Measurements from ENCODE around the gene BCR. TPM values are rescaled to one million over a fixed set of nuclear protein-coding genes. Genes with fewer than 3 reads are reported as not detected.

The BCR gene
- total and polyA plus RNA-seq, 2 of the 13 experiments (the other 11 are each of a cell fraction or from before 2014, with no cell fraction given): 19.9 to 33.6 TPM

DNA sequence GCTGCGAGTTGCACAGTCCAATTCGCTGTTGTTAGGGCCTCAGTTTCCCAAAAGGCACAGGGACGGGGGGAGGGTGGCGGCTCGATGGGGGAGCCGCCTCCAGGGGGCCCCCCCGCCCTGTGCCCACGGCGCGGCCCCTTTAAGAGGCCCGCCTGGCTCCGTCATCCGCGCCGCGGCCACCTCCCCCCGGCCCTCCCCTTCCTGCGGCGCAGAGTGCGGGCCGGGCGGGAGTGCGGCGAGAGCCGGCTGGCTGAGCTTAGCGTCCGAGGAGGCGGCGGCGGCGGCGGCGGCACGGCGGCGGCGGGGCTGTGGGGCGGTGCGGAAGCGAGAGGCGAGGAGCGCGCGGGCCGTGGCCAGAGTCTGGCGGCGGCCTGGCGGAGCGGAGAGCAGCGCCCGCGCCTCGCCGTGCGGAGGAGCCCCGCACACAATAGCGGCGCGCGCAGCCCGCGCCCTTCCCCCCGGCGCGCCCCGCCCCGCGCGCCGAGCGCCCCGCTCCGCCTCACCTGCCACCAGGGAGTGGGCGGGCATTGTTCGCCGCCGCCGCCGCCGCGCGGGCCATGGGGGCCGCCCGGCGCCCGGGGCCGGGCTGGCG is at the start of gene BCR (continued):
- TF ChIP-seq ZNF746 (CRISPR knock-in tag; IDR thresholded peaks at IDR 0.05) (no peak), NFIC (IDR thresholded peaks at IDR 0.05; ENCODE audit: low read length) (no peak), MBD4 (IDR thresholded peaks at IDR 0.05; ENCODE audit: borderline replicate concordance, low read length) (no peak), MTA3 (CRISPR knock-in tag; IDR thresholded peaks at IDR 0.05) (no peak), ZNF879 (CRISPR knock-in tag; IDR thresholded peaks at IDR 0.05) (no peak), KAT7 (CRISPR knock-in tag; IDR thresholded peaks at IDR 0.05; ENCODE audit: borderline replicate concordance) (no peak), POLR2A (IDR thresholded peaks at IDR 0.05; ENCODE audit: insufficient read depth in 1 of 2, low read depth in 2 of 2, low read length in 2 of 2) (peak in 1 of 2 experiments; percentile 69; a peak in 1 of 4 replicates), NKX3-1 (CRISPR knock-in tag; IDR thresholded peaks at IDR 0.05) (no peak), MAF1 (CRISPR knock-in tag; IDR thresholded peaks at IDR 0.05; ENCODE audit: borderline replicate concordance) (no peak), RARG (CRISPR knock-in tag; IDR thresholded peaks at IDR 0.05; ENCODE audit: low read depth) (no peak), RELA (CRISPR knock-in tag; IDR thresholded peaks at IDR 0.05) (no peak), ARID2 (CRISPR knock-in tag; IDR thresholded peaks at IDR 0.05; ENCODE audit: borderline replicate concordance) (no peak), NCOA2 (CRISPR knock-in tag; IDR thresholded peaks at IDR 0.05) (no peak), NCOR1 (IDR thresholded peaks at IDR 0.05; ENCODE audit: borderline replicate concordance, low read length) (no peak), ETV6 (CRISPR knock-in tag; conservative IDR thresholded peaks at IDR 0.05) (no peak), HDAC1 (CRISPR knock-in tag; IDR thresholded peaks at IDR 0.05) (peak; percentile 41; the same call in 1 of the 2 replicates), SRF (IDR thresholded peaks at IDR 0.05; ENCODE audit: low read depth, low read length) (no peak), ZFYVE20 (CRISPR knock-in tag; IDR thresholded peaks at IDR 0.05; ENCODE audit: borderline replicate concordance, low read depth) (no peak), NR2F1 (CRISPR knock-in tag; IDR thresholded peaks at IDR 0.05) (no peak), ZNF768 (CRISPR knock-in tag; IDR thresholded peaks at IDR 0.05) (no peak)
- TF ChIP-seq, protein P1, sequence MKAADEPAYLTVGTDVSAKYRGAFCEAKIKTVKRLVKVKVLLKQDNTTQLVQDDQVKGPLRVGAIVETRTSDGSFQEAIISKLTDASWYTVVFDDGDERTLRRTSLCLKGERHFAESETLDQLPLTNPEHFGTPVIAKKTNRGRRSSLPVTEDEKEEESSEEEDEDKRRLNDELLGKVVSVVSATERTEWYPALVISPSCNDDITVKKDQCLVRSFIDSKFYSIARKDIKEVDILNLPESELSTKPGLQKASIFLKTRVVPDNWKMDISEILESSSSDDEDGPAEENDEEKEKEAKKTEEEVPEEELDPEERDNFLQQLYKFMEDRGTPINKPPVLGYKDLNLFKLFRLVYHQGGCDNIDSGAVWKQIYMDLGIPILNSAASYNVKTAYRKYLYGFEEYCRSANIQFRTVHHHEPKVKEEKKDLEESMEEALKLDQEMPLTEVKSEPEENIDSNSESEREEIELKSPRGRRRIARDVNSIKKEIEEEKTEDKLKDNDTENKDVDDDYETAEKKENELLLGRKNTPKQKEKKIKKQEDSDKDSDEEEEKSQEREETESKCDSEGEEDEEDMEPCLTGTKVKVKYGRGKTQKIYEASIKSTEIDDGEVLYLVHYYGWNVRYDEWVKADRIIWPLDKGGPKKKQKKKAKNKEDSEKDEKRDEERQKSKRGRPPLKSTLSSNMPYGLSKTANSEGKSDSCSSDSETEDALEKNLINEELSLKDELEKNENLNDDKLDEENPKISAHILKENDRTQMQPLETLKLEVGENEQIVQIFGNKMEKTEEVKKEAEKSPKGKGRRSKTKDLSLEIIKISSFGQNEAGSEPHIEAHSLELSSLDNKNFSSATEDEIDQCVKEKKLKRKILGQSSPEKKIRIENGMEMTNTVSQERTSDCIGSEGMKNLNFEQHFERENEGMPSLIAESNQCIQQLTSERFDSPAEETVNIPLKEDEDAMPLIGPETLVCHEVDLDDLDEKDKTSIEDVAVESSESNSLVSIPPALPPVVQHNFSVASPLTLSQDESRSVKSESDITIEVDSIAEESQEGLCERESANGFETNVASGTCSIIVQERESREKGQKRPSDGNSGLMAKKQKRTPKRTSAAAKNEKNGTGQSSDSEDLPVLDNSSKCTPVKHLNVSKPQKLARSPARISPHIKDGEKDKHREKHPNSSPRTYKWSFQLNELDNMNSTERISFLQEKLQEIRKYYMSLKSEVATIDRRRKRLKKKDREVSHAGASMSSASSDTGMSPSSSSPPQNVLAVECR (CRISPR knock-in tag; IDR thresholded peaks at IDR 0.05; ENCODE audit: borderline replicate concordance): peak; percentile 1; the same call in 1 of the 2 replicates
- TF ChIP-seq, protein P2, sequence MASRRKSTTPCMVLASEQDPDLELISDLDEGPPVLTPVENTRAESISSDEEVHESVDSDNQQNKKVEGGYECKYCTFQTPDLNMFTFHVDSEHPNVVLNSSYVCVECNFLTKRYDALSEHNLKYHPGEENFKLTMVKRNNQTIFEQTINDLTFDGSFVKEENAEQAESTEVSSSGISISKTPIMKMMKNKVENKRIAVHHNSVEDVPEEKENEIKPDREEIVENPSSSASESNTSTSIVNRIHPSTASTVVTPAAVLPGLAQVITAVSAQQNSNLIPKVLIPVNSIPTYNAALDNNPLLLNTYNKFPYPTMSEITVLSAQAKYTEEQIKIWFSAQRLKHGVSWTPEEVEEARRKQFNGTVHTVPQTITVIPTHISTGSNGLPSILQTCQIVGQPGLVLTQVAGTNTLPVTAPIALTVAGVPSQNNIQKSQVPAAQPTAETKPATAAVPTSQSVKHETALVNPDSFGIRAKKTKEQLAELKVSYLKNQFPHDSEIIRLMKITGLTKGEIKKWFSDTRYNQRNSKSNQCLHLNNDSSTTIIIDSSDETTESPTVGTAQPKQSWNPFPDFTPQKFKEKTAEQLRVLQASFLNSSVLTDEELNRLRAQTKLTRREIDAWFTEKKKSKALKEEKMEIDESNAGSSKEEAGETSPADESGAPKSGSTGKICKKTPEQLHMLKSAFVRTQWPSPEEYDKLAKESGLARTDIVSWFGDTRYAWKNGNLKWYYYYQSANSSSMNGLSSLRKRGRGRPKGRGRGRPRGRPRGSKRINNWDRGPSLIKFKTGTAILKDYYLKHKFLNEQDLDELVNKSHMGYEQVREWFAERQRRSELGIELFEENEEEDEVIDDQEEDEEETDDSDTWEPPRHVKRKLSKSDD (CRISPR knock-in tag; IDR thresholded peaks at IDR 0.05; ENCODE audit: low read depth): no peak
- TF ChIP-seq, protein P3, sequence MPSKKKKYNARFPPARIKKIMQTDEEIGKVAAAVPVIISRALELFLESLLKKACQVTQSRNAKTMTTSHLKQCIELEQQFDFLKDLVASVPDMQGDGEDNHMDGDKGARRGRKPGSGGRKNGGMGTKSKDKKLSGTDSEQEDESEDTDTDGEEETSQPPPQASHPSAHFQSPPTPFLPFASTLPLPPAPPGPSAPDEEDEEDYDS (CRISPR knock-in tag; IDR thresholded peaks at IDR 0.05): peak; percentile 15; the same call in 1 of the 2 replicates
- TF ChIP-seq, protein P4, sequence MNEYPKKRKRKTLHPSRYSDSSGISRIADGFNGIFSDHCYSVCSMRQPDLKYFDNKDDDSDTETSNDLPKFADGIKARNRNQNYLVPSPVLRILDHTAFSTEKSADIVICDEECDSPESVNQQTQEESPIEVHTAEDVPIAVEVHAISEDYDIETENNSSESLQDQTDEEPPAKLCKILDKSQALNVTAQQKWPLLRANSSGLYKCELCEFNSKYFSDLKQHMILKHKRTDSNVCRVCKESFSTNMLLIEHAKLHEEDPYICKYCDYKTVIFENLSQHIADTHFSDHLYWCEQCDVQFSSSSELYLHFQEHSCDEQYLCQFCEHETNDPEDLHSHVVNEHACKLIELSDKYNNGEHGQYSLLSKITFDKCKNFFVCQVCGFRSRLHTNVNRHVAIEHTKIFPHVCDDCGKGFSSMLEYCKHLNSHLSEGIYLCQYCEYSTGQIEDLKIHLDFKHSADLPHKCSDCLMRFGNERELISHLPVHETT (CRISPR knock-in tag; conservative IDR thresholded peaks at IDR 0.05): no peak
